Left ventricle myocardium superior (tissue), 1 donor: ENCODE results near the gene DNAJC4. TPM values are rescaled to one million over a fixed set of nuclear protein-coding genes. Genes with fewer than 3 reads are reported as not detected.
A peak's percentile ranks its signal among the peaks of the same experiment; 100 is the strongest.

Experiments
- ATAC-seq: fragments of 200-7000 bp; cut with Tn5 transposase; one replicate; pipeline ENCODE4 v1.9.1; 2020; ENCODE audit warnings: mild to moderate bottlenecking, moderate library complexity
- DNase-seq: peaks from one replicate; pipeline ENCODE4 v3.0.0-alpha.2; 2020
- intact Hi-C: fragments of 100-400 bp; cut with micrococcal nuclease; formaldehyde crosslinking; loops from one replicate; pipeline ENCODE4 v1.11.0; 2022
- total RNA-seq: library from RNA; stranded (reverse); fragmentation: NEBNext Ultra II Directional; extraction: Animal tissue kit (Norgen Biotek cat#: 25700); gene quantifications from one replicate; pipeline ENCODE4 v1.2.1, GENCODE V29; 2021
- donor health status: DM: no; HTN: yes; CAD: no; lungs with severe emphysema.

The DNAJC4 gene
- total RNA-seq, 1 donor from 2014 or later: 59.1 TPM

- DNase-seq (no peak), ATAC-seq (no peak)
- intact Hi-C loops: no loop called here
These were observed 35.1 kb downstream of the DNAJC4 start for GRCh38 chr11:64265176-64266160.

GRCh38 chr11:64266339-64266738 is 36.0 kb downstream of the DNAJC4 start:
- DNase-seq (no peak), ATAC-seq (no peak)
- intact Hi-C loops: no loop called here

- intact Hi-C loops: no loop called here
- ATAC-seq (no peak), DNase-seq (no peak)
These were observed 37.0 kb downstream of the DNAJC4 start for GRCh38 chr11:64267207-64267945.

- peak; percentile 76 for DNase-seq
- intact Hi-C loops: no loop called here
- peak; percentile 0 for ATAC-seq
These were observed 37.9 kb downstream of the DNAJC4 start for GRCh38 chr11:64268025-64268892.

GRCh38 chr11:64268893-64269539 is 38.7 kb downstream of the DNAJC4 start:
- DNase-seq (peak; percentile 81), ATAC-seq (peak; percentile 22)
- intact Hi-C loops: no loop called here

- peak; percentile 98 for DNase-seq
- intact Hi-C loops: no loop called here
- ATAC-seq: peak; percentile 85
These were observed 39.3 kb downstream of the DNAJC4 start for GRCh38 chr11:64269540-64270220.

- DNase-seq: no peak
- intact Hi-C loops: no loop called here
These were observed 44.9 kb downstream of the DNAJC4 start for GRCh38 chr11:64275031-64275800.

GRCh38 chr11:64275841-64276240 is 45.5 kb downstream of the DNAJC4 start:
- no peak for ATAC-seq
- no peak for DNase-seq
- intact Hi-C loops: no loop called here

More at GRCh38 chr11:64275031-64275800, 44.9 kb downstream of the DNAJC4 start:
- no peak for ATAC-seq

- ATAC-seq (no peak), DNase-seq (no peak)
- intact Hi-C loops: no loop called here
These were observed 46.5 kb downstream of the DNAJC4 start for GRCh38 chr11:64276653-64277431.

GRCh38 chr11:64278576-64279190 is 48.3 kb downstream of the DNAJC4 start:
- DNase-seq (no peak), ATAC-seq (no peak)
- intact Hi-C loops: no loop called here

- ATAC-seq (no peak), DNase-seq (no peak)
- intact Hi-C loops: no loop called here
These were observed 51.8 kb downstream of the DNAJC4 start for GRCh38 chr11:64281957-64282770.

- DNase-seq (no peak), ATAC-seq (no peak)
- intact Hi-C loops: no loop called here
These were observed 52.7 kb downstream of the DNAJC4 start for GRCh38 chr11:64283092-64283491.
